ENCODE data around the gene ERBB2. TPM values are rescaled to one million over a fixed set of nuclear protein-coding genes. Genes with fewer than 3 reads are reported as not detected.
"Not testable (repeated sequence)": the region's sequence is repeated elsewhere in the genome, so short reads cannot be mapped to it uniquely, and the experiment has no call there.

ERBB2 gene
- total and polyA plus RNA-seq, 2 donors from 2014 or later, result 76.5 to 186 TPM

DNA sequence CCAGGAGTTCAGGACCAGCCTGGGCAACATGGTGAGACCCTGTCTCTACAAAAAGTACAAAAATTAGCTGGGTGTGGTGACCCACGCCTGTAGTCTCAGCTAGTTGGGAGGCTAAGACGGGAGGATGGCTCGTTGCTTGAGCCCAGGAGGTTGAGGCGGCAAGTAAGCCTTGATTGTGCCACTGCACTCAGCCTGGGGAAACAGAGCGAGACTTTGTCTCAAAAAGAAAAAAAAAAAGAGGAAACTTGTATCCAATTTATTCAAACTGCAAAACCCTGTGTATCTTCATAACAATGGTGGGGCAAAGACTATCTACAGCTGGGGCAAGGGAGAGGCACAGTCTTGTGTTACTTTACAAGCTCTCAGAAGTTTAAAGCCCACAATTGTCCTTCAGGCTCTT is 59.3 kb downstream of the ERBB2 start:
- intact Hi-C loops (cut with DNase I), result no loop called here
- Histone ChIP-seq H3K4me1 (ENCODE audit: control insufficient read depth in 2 of 3, insufficient read depth in 2 of 3, low read depth in 1 of 3, low read length in 3 of 3) (no peaks in the 10 kb centered on the region), H3K4me3 (ENCODE audit: low read length in 3 of 3) (no peak overlapping the region), H3K27me3 (ENCODE audit: control insufficient read depth, insufficient read depth, low read length) (no peaks in the 10 kb centered on the region), H3K27ac (ENCODE audit: low read depth in 2 of 2, low read length in 2 of 2) (no peak overlapping the region), H3K9ac (ENCODE audit: low read length in 3 of 3) (no peak overlapping the region), H3K36me3 (ENCODE audit: control insufficient read depth in 2 of 3, insufficient read depth in 3 of 3, low read length in 3 of 3) (no peaks in the 10 kb centered on the region), H3K9me3 (ENCODE audit: control insufficient read depth in 2 of 3, insufficient read depth in 1 of 3, low read length in 3 of 3) (no peaks in the 10 kb centered on the region)
- FAIRE-seq (no peak), DNase-seq (no peak)
- TF ChIP-seq, protein P1, sequence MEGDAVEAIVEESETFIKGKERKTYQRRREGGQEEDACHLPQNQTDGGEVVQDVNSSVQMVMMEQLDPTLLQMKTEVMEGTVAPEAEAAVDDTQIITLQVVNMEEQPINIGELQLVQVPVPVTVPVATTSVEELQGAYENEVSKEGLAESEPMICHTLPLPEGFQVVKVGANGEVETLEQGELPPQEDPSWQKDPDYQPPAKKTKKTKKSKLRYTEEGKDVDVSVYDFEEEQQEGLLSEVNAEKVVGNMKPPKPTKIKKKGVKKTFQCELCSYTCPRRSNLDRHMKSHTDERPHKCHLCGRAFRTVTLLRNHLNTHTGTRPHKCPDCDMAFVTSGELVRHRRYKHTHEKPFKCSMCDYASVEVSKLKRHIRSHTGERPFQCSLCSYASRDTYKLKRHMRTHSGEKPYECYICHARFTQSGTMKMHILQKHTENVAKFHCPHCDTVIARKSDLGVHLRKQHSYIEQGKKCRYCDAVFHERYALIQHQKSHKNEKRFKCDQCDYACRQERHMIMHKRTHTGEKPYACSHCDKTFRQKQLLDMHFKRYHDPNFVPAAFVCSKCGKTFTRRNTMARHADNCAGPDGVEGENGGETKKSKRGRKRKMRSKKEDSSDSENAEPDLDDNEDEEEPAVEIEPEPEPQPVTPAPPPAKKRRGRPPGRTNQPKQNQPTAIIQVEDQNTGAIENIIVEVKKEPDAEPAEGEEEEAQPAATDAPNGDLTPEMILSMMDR (IDR thresholded peaks at IDR 0.05; ENCODE audit: borderline replicate concordance, extremely low read depth, insufficient read depth), result no peak

DNA sequence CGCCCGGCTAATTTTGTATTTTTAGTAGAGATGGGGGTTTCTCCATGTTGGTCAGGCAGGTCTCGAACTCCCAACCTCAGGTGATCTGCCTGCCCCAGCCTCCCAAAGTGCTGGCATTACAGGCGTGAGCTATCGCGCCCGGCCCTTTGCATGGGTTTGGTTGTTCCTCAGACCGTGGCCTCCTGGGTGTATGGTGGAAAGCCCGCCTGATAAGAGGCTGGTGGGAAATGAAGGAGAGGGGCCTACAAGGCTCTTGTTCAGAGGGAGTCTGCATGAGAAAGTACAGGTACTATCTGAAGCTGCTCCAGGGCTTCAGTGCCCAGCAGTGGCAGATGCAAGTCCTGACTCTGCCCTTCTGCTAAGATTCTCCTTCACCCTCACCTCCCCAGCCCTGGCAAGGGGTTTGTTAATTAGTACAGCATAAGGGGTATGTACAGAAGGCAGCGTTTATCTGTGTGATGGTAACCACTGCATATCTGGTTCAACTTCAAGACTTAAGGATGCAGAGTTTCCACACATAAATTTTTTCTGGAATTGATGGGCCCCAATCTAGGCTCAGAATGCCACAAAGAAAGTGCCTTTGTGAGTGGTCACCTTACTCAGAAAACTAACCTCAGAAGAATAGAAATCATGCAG is 62.1 kb downstream of the ERBB2 start:
- H3K27ac ChIP-seq (ENCODE audit: low read depth in 2 of 2, low read length in 2 of 2), result no peak overlapping the region
- H3K27me3 ChIP-seq (ENCODE audit: control insufficient read depth, insufficient read depth, low read length), result no peaks in the 10 kb centered on the region
- TF ChIP-seq, protein P1 (IDR thresholded peaks at IDR 0.05; ENCODE audit: borderline replicate concordance, extremely low read depth, insufficient read depth), result no peak
- DNase-seq (no peak), FAIRE-seq (no peak)
- H3K36me3 ChIP-seq (ENCODE audit: control insufficient read depth in 2 of 3, insufficient read depth in 3 of 3, low read length in 3 of 3), result no peaks in the 10 kb centered on the region
- intact Hi-C loops (cut with DNase I), result no loop called here
- no peak overlapping the region for H3K9ac ChIP-seq (ENCODE audit: low read length in 3 of 3)
- no peak overlapping the region for H3K4me3 ChIP-seq (ENCODE audit: low read length in 3 of 3)
- H3K9me3 ChIP-seq (ENCODE audit: control insufficient read depth in 2 of 3, insufficient read depth in 1 of 3, low read length in 3 of 3), result no peaks in the 10 kb centered on the region
- H3K4me1 ChIP-seq (ENCODE audit: control insufficient read depth in 2 of 3, insufficient read depth in 2 of 3, low read depth in 1 of 3, low read length in 3 of 3), result peaks cover 0 to 2% (median 0%) of the 10 kb centered on the region in 3 donors

DNA sequence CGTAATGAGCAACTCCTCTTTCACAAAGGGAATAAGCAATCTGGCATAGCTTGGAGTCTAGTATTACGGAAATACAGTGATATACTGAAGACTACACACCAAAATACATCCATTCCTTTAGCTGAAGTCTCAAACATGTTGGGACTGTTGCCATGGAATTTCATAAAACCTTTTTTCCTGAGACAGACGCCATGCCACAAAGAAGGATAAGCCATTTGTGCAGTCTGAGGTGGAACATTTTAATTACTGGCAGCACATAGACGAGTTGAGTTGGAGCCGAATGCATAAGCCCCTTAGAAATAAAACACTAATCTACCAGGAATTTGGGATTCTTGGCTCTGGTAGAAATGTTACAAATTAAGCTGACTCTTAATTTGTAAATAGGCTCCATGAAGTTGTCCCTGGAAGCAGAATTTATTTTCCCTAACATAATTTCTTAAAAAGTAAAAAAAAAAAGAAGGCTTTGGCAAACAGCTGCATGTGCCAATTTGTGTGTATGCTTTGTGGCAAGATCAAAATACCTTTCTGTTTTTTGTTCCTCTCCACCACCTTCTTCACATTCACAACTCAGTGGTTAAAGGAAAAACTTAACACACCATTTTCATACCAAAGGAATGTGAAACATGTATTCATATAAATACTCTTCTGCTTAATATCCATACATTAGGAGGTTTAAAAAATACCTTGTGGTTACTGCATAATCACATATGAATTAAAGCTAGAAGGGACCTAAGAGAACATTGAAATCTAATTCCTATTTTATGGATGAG is 63.4 kb downstream of the ERBB2 start:
- H3K9me3 ChIP-seq (ENCODE audit: control insufficient read depth in 2 of 3, insufficient read depth in 1 of 3, low read length in 3 of 3), result no peaks in the 10 kb centered on the region
- no peak for DNase-seq
- no peak overlapping the region for H3K27ac ChIP-seq (ENCODE audit: low read depth in 2 of 2, low read length in 2 of 2)
- intact Hi-C loops (cut with DNase I), result no loop called here
- H3K9ac ChIP-seq (ENCODE audit: low read length in 3 of 3), result no peak overlapping the region
- peaks cover 0 to 2% (median 0%) of the 10 kb centered on the region in 3 donors for H3K4me1 ChIP-seq (ENCODE audit: control insufficient read depth in 2 of 3, insufficient read depth in 2 of 3, low read depth in 1 of 3, low read length in 3 of 3)
- H3K36me3 ChIP-seq (ENCODE audit: control insufficient read depth in 2 of 3, insufficient read depth in 3 of 3, low read length in 3 of 3), result no peaks in the 10 kb centered on the region
- FAIRE-seq, result no peak
- H3K4me3 ChIP-seq (ENCODE audit: low read length in 3 of 3), result no peak overlapping the region
- H3K27me3 ChIP-seq (ENCODE audit: control insufficient read depth, insufficient read depth, low read length), result no peaks in the 10 kb centered on the region
- TF ChIP-seq, protein P1 (IDR thresholded peaks at IDR 0.05; ENCODE audit: borderline replicate concordance, extremely low read depth, insufficient read depth), result no peak

DNA sequence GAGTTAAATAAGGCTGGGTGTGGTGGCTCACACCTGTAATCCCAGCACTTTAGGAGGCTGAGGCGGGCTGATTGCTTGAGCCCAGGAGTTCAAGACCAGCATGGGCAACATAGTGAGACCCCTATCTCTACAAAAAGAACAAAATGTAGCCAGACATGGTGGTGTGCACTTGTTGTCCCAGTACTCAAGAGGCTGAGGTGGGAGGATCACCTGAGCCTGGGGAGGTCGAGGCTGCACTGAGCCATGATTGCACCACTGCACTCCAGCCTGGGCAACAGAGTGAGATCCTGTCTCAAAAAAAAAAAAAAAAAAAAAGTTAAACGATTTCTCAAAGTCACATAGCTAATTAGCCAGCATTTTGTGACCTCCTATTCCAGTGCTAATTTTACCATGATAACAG is 64.3 kb downstream of the ERBB2 start:
- intact Hi-C loops (cut with DNase I); H3K4me1 ChIP-seq (ENCODE audit: control insufficient read depth in 2 of 3, insufficient read depth in 2 of 3, low read depth in 1 of 3, low read length in 3 of 3); H3K27ac ChIP-seq (ENCODE audit: low read depth in 2 of 2, low read length in 2 of 2); H3K9ac ChIP-seq (ENCODE audit: low read length in 3 of 3); H3K9me3 ChIP-seq (ENCODE audit: control insufficient read depth in 2 of 3, insufficient read depth in 1 of 3, low read length in 3 of 3); H3K4me3 ChIP-seq (ENCODE audit: low read length in 3 of 3); DNase-seq; H3K27me3 ChIP-seq (ENCODE audit: control insufficient read depth, insufficient read depth, low read length); FAIRE-seq; H3K36me3 ChIP-seq (ENCODE audit: control insufficient read depth in 2 of 3, insufficient read depth in 3 of 3, low read length in 3 of 3): not testable (repeated sequence)

All from kidney (tissue), 14 donors.